NCI-H2227 (cell line): ENCODE data around the gene F7.
"Not testable (repeated sequence)": the region's sequence is repeated elsewhere in the genome, so short reads cannot be mapped to it uniquely, and the experiment has no call there.

Experiments used
- DNase-seq: peaks from one replicate; lab custom pipeline; 2025; ENCODE audit not compliant: unreplicated experiment; lab: John Stamatoyannopoulos, UW

The F7 gene

GRCh38 chr13:113098162-113098732, 7.3 kb upstream of the F7 start:
- no peak for DNase-seq

GRCh38 chr13:113099142-113099541, 6.4 kb upstream of the F7 start:
- no peak for DNase-seq

GRCh38 chr13:113102302-113102701, 3.3 kb upstream of the F7 start:
- not testable (repeated sequence) for DNase-seq

DNA sequence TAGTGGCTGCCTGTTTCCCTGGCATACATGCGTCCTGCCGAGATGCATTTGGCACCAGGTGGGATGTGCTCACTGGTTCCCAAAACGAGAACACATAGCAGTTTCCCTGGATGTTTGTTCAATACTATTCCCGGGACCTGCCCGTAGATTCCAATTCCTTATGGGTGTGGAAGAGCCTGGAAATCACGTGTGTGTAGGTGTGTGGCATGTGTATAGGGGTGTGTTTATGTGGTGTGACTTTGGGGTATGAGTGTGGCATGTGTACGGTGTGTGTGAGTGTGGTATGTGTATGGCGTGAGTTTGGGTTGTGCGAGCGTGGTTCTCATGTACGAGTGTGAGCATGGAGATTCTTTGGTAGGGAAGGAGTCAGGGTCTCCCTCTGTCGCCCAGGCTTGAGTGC, 2.9 kb upstream of the F7 start:
- DNase-seq: no peak

GRCh38 chr13:113103646-113104045, 1.9 kb upstream of the F7 start:
- no peak for DNase-seq

DNA sequence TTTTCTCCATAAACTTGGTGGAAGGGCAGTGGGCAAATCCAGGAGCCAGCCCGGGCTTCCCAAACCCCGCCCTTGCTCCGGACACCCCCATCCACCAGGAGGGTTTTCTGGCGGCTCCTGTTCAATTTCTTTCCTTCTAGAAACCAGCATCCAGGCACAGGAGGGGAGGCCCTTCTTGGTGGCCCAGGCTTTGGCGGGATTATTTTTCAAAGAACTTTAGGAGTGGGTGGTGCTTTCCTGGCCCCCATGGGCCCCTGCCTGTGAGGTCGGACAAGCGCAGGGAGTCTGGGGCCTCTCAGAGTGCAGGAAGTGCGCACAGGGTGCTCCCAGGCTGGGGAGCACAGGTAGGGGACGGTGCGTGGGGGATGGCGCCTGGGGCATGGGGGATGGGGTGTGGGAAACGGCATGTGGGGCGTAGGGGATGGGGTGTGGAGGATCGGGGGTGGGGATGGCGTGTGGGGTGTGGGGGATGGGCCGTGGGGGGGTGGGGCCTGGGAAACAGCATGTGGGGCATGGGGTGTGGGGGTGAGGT, 396 bp downstream of the F7 start:
- no peak for DNase-seq

GRCh38 chr13:113106711-113107351, 1.2 kb downstream of the F7 start:
- no peak for DNase-seq

DNA sequence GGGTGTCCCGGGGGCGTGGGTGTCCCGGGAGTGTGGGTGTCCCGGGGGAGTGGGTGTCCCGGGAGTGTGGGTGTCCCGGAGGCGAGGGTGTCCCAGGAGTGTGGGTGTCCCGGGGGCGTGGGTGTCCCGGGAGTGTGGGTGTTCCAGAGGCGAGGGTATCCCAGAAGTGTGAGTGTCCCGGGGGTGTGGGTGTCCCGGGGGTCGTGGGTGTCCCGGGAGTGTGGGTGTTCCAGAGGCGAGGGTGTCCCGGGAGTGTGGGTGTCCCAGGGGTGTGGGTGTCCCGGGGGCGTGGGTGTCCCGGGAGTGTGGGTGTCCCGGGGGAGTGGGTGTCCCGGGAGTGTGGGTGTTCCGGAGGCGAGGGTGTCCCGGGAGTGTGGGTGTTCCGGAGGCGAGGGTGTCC, 2.9 kb downstream of the F7 start:
- not testable (repeated sequence) for DNase-seq

GRCh38 chr13:113109151-113110047, 3.8 kb downstream of the F7 start:
- no peak for DNase-seq

GRCh38 chr13:113110048-113110851, 4.7 kb downstream of the F7 start:
- peak; percentile 5 for DNase-seq

DNA sequence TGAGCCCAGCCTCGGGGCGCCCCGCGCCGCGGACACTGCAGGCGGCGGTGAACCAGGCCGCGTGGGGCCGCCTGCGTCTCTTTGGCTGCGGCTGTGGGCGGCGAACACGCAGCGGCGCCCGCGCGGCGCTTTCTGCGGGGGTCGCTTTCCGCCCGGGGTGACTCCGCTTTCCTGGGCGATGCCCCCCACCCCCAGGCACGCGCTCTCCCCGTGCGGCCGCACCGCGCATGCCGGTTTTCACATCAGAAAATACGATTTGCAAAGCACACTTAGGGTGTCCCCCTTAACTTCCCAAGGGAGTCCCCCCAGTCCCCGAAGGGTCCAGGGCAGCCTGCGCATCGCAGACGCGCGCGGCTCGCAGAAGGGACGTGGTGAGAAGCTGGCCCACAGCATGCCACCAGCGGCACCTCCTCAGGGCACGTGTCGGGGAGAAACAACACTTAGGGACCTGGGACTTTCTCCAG, 5.3 kb downstream of the F7 start:
- DNase-seq: no peak

GRCh38 chr13:113111821-113112220, 6.2 kb downstream of the F7 start:
- not testable (repeated sequence) for DNase-seq

- DNase-seq: not testable (repeated sequence)
Observed at GRCh38 chr13:113112475-113112874, 6.9 kb downstream of the F7 start.

GRCh38 chr13:113112893-113113845, 7.6 kb downstream of the F7 start:
- no peak for DNase-seq

DNA sequence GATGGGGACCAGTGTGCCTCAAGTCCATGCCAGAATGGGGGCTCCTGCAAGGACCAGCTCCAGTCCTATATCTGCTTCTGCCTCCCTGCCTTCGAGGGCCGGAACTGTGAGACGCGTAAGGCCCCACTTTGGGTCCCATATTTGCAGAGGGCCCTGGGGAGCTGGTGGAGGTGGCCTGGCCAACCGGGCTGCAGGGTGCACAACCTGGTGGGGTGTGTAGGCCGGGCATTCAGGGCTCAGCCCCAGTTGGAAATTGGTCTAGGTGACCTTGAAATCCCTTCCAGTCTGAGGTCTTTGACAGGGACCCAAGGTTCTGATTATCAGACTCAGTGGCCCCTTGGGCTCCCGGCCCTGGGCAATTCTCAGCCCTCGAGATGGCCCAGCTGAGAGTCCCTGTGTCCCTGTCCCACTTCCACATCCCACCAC, 8.3 kb downstream of the F7 start:
- DNase-seq: no peak

GRCh38 chr13:113114511-113115362, 9.1 kb downstream of the F7 start:
- DNase-seq: no peak

- no peak for DNase-seq
Observed at GRCh38 chr13:113115363-113116205, 10.0 kb downstream of the F7 start.
